MM.1S (cell line): Measurements from ENCODE around the gene CELF4.

Experiments
- DNase-seq: peaks from one replicate; pipeline ENCODE4 v3.0.0-alpha.2; 2015
- H2AFZ ChIP-seq: fragments of 300-600 bp; sonication (generic); 2 replicates; pipeline ENCODE4 v1.6.0; 2016; ENCODE audit warnings: antibody characterized with exemption, low read length
- H3F3A ChIP-seq: fragments of 300-600 bp; sonication (generic); 2 replicates; pipeline ENCODE4 v1.6.1; 2016; ENCODE audit warnings: mild to moderate bottlenecking, antibody characterized with exemption, low read length, moderate library complexity, mixed read lengths; ENCODE audit not compliant: insufficient read depth
- H3K27ac ChIP-seq: fragments of 300-600 bp; sonication (generic); 2 replicates; pipeline ENCODE4 v1.5.1; 2016; ENCODE audit warnings: mild to moderate bottlenecking, low read length
- H3K27me3 ChIP-seq: fragments of 300-600 bp; sonication (generic); replicated peaks from 2 replicates; pipeline ENCODE4 v1.6.0; 2016; ENCODE audit warnings: low read length; ENCODE audit not compliant: insufficient read depth
- H3K36me3 ChIP-seq: fragments of 300-600 bp; sonication (generic); replicated peaks from 2 replicates; pipeline ENCODE4 v1.6.1; 2016; ENCODE audit warnings: mild to moderate bottlenecking, low read length, mixed read lengths; ENCODE audit not compliant: insufficient read depth
- H3K4me1 ChIP-seq: fragments of 300-600 bp; sonication (generic); 2 replicates; pipeline ENCODE4 v1.6.1; 2016; ENCODE audit warnings: low read length, mixed read lengths
- H3K4me2 ChIP-seq: fragments of 300-600 bp; sonication (generic); 2 replicates; pipeline ENCODE4 v1.6.0; 2016; ENCODE audit warnings: low read depth, low read length
- H3K4me3 ChIP-seq: fragments of 300-600 bp; sonication (generic); 2 replicates; pipeline ENCODE4 v1.5.1; 2016; ENCODE audit warnings: low read length, mixed read lengths
- H3K79me2 ChIP-seq: fragments of 300-600 bp; sonication (generic); 2 replicates; pipeline ENCODE4 v1.6.1; 2016; ENCODE audit warnings: mixed run types, low read length, mixed read lengths
- H3K9ac ChIP-seq: fragments of 300-600 bp; sonication (generic); 2 replicates; pipeline ENCODE4 v1.6.1; 2016; ENCODE audit warnings: low read length, mixed read lengths
- H3K9me2 ChIP-seq: fragments of 300-600 bp; sonication (generic); replicated peaks from 2 replicates; pipeline ENCODE4 v1.6.1; 2016; ENCODE audit warnings: mild to moderate bottlenecking, low read length, mixed read lengths; ENCODE audit not compliant: insufficient read depth
- H3K9me3 ChIP-seq: fragments of 300-600 bp; sonication (generic); replicated peaks from 2 replicates; pipeline ENCODE4 v1.6.1; 2016; ENCODE audit warnings: mild to moderate bottlenecking, low read length, mixed read lengths; ENCODE audit not compliant: insufficient read depth
- H4K20me1 ChIP-seq: fragments of 300-600 bp; sonication (generic); 2 replicates; pipeline ENCODE4 v1.6.1; 2016; ENCODE audit warnings: mild to moderate bottlenecking, low read length, moderate library complexity, mixed read lengths; ENCODE audit not compliant: insufficient read depth
- EZH2 ChIP-seq: fragments of 300-600 bp; sonication (generic); optimal IDR thresholded peaks from 2 replicates; pipeline ENCODE3; 2017; ENCODE audit warnings: low read depth, mild to moderate bottlenecking, antibody characterized with exemption, low read length, mixed read lengths
- EZH2phosphoT487 ChIP-seq: fragments of 300-600 bp; sonication (generic); IDR thresholded peaks from 2 replicates; pipeline ENCODE4 v1.6.1; 2018; ENCODE audit warnings: antibody characterized with exemption, low read length
- TF ChIP-seq, protein P1 (sequence below): fragments of 300-600 bp; sonication (generic); IDR thresholded peaks from 2 replicates; pipeline ENCODE4 v1.5.1; 2016; ENCODE audit warnings: antibody characterized with exemption, low read length, mixed read lengths

CELF4 gene

DNA sequence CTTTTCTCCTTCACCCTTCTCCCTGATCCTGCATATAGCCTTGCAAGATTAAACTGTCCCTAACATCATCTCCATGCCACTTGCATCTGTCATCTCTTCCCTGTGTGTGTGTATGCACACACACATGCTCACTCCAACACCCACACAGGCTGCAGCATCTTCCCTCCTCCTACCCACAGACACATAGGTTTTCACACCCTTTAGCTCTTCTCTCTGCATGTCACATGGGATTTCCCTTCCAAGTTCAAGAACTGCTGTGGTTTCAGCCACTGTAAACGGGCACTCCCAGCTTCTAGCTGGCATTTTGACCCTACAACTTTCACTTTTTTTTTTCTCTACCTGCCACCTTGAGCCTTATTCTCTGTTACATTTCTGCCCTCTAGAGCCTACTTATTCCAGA lies 6.4 kb downstream of the CELF4 start:
- Histone ChIP-seq H3K4me3 (no peak overlapping the region), H3K27ac (no peak overlapping the region), H3K36me3 (no peaks in the 10 kb centered on the region), H3K27me3 (no peaks in the 10 kb centered on the region), H4K20me1 (no peaks in the 10 kb centered on the region), H3F3A (no peaks in the 10 kb centered on the region), H3K79me2 (no peaks in the 10 kb centered on the region), H3K9me2 (no peaks in the 10 kb centered on the region), H2AFZ (no peak overlapping the region), H3K9ac (no peak overlapping the region), H3K9me3 (no peaks in the 10 kb centered on the region), H3K4me1 (no peaks in the 10 kb centered on the region), H3K4me2 (no peak overlapping the region)
- TF ChIP-seq EZH2phosphoT487 (no peak), EZH2 (no peak)
- TF ChIP-seq, protein P1, sequence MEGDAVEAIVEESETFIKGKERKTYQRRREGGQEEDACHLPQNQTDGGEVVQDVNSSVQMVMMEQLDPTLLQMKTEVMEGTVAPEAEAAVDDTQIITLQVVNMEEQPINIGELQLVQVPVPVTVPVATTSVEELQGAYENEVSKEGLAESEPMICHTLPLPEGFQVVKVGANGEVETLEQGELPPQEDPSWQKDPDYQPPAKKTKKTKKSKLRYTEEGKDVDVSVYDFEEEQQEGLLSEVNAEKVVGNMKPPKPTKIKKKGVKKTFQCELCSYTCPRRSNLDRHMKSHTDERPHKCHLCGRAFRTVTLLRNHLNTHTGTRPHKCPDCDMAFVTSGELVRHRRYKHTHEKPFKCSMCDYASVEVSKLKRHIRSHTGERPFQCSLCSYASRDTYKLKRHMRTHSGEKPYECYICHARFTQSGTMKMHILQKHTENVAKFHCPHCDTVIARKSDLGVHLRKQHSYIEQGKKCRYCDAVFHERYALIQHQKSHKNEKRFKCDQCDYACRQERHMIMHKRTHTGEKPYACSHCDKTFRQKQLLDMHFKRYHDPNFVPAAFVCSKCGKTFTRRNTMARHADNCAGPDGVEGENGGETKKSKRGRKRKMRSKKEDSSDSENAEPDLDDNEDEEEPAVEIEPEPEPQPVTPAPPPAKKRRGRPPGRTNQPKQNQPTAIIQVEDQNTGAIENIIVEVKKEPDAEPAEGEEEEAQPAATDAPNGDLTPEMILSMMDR = no peak
- peak; percentile 41 for DNase-seq

DNA sequence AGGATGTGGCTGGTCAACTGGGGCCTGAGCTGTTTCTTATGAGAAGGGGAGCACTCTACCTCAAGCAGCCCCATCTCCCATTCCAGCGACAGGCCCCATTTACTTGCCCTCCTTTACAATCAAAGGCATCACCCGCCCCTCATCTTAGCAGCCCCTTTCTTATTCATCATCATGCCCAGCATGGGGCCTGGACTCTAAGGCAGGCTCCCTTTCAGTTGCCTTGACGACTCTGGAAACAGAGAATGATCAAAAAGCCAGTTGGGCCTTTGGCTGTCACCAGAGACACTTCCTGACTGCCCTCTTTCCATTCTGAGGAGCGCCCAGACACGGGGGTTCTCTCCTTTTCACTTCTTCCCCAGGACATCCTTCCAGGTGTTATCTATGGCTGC lies 11.2 kb downstream of the CELF4 start:
- H3K4me1 ChIP-seq = no peaks in the 10 kb centered on the region
- no peak overlapping the region for H3K27ac ChIP-seq
- no peak overlapping the region for H2AFZ ChIP-seq
- no peak for TF ChIP-seq EZH2phosphoT487
- TF ChIP-seq, protein P1 = no peak
- TF ChIP-seq EZH2 = no peak
- no peaks in the 10 kb centered on the region for H3K36me3 ChIP-seq
- H3K4me3 ChIP-seq = no peak overlapping the region
- H3K79me2 ChIP-seq = no peaks in the 10 kb centered on the region
- DNase-seq = no peak
- H3F3A ChIP-seq = no peaks in the 10 kb centered on the region
- H3K9me2 ChIP-seq = no peaks in the 10 kb centered on the region
- H3K4me2 ChIP-seq = no peak overlapping the region
- no peaks in the 10 kb centered on the region for H3K9me3 ChIP-seq
- H3K27me3 ChIP-seq = no peaks in the 10 kb centered on the region
- no peak overlapping the region for H3K9ac ChIP-seq
- no peaks in the 10 kb centered on the region for H4K20me1 ChIP-seq

DNA sequence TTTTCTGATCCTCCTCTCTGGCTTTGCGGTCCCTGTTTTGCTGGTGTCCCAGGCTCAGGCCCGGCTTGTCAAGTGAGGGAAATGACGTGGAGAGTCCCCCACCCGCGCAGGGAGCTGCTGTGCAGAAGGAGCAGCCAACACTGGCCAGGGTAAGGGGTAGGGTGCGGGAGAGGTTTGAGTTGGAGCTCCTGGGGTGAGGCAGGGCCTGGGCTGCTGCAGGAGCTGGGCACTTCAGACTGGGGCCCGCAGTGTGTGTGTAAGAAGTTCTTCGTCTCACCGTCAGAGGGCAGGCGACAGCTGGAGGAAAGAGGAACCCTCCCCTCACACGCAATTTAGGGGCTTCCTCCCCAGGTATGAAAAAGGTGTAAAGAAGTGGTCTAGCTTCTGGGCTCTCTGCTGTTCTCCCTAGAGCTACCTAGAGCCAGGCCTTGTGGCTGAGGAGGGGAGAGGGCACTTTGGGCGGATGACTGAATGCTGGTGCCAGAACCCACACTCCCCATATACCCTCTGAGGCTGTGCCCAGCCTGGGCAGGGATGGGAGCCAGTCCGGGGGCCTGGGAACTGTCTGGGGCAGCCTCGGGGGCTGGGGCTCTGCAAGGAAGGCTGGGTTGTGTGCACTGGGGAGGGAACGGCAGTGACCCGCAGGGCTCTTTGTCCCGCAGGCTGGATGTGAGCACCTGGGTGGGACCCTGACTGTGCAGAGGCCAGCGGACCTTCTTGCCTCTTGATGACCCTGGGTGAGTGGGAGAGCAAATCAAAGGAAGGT lies 11.8 kb downstream of the CELF4 start:
- H3K9me2 ChIP-seq = no peaks in the 10 kb centered on the region
- H3K27me3 ChIP-seq = no peaks in the 10 kb centered on the region
- H4K20me1 ChIP-seq = no peaks in the 10 kb centered on the region
- no peak overlapping the region for H3K9ac ChIP-seq
- no peaks in the 10 kb centered on the region for H3K79me2 ChIP-seq
- DNase-seq = no peak
- no peaks in the 10 kb centered on the region for H3K9me3 ChIP-seq
- no peak for TF ChIP-seq EZH2
- no peak for TF ChIP-seq EZH2phosphoT487
- TF ChIP-seq, protein P1 = peak; percentile 29
- H3K36me3 ChIP-seq = no peaks in the 10 kb centered on the region
- H3K4me2 ChIP-seq = no peak overlapping the region
- H3K27ac ChIP-seq = no peak overlapping the region
- no peaks in the 10 kb centered on the region for H3F3A ChIP-seq
- no peaks in the 10 kb centered on the region for H3K4me1 ChIP-seq
- no peak overlapping the region for H2AFZ ChIP-seq
- no peak overlapping the region for H3K4me3 ChIP-seq
